DMS53 treated with DMSO at 0.1 percent for 48 hours (cell line): ENCODE measurements around the gene POR.

Experiments used
- DNase-seq: peaks from one replicate; lab custom pipeline; 2025; ENCODE audit not compliant: unreplicated experiment; lab: John Stamatoyannopoulos, UW

The POR gene

DNA sequence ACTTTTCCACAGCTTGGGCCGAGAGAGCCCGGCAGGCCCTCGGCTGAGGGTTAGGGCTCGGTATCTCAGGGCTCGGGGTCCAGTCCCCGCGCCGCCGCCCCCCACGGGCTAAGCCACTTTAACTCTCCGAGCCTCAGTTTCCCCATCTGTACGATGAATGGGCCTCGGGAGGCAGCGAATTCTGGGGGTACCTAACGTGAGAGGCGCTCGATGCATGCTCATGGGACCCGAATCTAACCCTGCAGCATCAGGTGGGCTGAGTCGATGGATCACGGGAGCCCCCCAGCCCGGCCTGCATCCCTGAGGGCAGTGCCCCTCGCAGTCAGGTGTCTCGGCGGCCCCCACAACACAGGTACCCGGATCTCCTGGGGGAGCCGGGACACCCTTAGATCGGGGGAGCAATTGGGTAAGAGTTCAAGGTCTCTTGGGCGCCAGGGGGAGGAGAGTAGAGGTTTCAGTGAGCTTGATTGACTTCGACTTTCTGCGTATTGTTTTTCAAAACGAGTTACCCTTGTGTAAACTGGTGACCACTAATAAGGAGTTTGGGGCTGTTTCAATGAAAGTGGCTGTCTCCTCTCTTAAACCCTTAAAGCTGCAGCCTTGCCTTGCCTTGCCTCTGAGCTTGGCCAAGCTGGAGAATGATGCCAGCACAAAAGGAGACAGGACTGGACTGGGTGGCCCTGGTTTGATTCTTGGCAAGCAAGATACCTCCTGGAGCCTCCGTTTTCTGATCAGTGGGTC, 631 bp downstream of the POR start:
- DNase-seq, result no peak

DNA sequence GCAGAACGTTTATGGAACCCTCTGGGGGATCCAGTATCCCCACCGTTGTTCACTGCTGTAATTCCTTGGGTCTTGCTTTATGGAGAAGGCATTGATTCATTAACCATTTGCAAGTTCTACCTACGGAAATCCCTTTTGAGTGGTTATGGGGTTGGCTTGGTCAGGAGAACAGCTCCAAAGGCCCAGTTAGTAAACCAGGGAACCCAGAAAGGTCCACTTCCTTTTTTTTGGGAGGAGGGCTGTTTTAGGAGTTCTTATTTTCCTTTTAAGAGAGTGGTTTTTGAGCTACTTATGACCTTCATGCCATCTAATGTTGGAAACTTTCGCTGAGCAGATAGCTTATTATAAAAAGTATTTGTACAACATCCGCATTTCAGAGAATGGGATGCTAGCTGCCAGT, 1.3 kb downstream of the POR start:
- no peak for DNase-seq

DNA sequence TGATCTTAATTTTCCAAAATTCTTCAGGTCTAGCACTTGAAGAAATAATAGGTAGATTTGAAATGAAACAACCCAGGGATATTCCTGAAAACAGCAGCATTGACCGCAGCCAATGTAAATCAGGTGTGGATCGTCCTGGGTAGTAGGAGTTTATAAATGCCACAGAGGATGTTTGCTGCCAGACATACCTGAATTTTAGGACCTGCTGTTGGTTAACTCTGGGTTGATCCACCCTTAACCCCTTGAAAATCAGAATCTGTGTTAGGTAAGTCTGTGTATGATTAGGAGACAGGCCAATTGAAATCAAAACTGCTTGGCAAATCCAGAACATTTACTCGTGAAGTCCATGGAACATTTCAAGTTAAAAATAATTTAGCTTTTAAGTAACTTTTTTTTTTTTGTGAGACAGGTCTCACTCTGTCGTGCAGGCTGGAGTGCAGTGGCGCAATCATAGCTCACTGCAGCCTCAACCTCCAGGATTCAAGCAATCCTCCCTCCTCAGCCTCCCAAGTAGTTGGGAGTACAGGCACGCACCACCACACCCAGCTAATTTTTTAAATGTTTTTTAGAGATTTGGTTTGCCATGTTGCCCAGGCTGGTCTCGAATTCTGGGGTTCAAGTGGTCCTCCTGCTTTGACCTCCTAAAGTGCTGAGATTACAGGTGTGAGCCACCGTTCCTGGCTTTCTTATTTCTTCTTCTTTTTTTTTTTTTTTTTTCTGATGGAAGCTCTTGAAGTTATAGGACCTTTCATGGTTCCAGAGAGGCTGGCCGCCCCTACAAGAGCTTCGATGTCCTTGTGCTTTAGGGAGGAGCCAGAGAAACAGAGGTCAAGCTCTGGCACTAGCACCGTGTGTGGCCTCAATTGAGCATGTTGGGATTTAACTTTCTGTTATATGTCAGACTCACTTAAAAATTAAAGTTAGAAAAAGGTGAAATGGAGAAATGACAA, 2.0 kb downstream of the POR start:
- DNase-seq, result no peak

DNA sequence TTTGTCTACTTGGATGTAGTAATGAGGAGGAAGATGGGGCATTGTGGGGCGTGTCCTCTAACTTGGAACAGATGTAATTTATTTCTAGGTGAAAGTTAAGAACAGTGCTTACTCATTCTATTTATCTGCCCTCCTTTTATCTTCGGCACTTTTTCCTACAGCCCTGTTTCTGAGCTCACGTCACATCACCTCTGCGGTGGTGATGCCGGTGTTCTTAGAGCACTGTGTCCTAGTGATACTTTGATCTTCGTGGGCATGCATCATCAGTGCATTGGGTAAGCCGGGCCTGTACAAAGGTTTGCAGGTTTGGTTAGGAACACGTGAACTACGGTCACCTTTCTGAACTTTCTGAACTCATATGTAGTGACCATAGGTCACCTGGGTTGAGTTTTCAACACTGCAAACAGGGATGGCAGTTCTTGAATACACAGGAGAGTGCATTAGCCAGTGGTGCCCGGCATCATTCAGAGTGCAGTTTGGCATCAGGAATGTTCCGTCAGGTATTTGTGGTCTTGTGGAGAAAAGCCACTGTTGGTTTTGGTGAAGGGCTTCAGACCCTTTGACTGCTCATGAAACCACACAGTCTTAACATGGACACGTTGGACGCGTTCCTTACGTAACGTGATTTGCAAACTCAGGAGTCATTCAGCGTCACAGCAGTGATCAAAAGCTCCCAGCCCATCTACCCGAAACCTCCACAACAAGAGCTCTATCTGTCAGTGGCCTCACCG, 5.6 kb downstream of the POR start:
- no peak for DNase-seq

DNA sequence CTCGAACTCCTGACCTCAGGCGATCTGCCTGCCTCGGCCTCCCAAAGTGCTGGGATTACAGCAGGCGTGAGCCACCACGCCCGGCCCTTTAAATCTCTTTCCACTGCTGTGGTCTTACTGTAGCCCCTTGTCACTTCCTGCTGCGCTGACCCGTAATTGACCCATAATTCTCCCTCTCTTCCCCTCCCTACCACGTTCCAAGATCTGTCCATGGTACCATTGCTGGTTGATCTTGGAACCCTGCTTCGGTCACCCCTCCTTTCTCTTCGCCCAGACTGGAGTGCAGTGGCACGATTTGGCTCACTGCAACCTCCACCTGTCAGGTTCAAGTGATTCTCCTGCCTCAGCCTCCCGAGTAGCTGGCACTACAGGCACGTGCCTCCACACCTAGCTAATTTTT, 6.5 kb downstream of the POR start:
- DNase-seq, result no peak

DNA sequence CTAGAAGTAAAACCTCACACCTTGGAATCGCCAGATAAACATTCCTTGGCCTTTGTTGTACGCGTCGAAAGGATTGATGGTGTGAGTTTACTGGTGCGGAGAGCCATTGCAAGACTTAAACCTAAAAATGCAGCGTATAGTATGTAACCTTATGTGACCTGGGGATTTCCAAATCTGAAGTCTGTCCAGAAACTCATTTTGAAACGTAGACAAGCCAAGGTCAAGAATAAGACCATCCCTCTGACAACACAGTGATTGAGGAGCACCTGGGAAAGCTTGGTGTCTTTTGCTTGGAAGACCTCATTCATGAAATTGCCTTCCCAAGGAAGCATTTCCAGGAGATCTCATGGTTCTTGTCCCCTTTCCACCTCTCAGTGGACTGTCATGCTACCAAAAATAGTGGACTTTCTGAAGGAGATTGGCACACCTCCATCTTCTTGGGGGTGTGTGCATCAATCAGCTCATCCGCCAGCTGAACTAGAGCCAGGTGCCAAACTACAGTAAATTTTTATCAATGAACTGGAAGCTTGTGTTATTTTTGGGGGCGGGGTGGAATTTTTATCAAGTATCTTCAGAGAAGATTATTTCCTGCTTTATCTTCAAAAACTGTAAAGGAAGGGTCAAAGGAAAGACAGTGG, 8.1 kb downstream of the POR start:
- DNase-seq, result no peak

DNA sequence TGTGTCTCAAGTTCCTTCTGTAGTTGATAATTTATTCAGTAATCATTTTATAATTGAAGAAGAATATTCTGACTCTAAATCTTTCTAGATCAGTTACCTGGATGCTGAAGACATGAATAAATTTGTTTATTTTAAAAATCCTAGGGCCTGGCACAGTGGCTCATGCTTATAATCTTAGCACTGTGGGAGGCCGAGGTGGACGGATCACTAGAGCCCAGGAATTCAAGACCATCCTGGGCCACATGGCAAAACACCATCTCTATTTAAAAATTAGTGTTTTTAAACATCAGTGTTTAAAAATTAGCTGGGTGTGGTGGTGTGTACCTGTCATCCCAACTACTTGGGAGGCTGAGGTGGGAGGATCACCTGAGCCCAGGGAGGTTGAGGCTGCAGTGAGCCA, 9.3 kb downstream of the POR start:
- no peak for DNase-seq

DNA sequence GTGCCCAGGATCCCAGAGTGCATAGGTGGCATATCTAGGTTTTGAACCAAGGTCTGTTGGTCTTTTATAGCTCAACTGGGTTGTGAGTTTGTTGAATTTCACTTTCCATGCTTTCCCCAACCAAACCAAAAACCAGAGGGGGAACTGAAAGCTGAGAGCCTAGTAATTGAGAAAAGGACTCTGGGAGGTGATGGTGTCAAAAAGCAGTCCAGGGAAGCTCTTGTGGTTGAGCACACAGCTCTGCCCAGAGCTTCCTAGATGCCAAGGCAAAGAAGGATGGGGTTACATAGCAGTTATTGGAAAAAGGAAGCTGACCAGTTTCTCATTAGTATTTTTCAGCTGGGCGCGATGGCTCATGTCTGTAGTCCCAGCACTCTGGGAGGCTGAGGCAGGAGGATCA, 9.9 kb downstream of the POR start:
- no peak for DNase-seq

DNA sequence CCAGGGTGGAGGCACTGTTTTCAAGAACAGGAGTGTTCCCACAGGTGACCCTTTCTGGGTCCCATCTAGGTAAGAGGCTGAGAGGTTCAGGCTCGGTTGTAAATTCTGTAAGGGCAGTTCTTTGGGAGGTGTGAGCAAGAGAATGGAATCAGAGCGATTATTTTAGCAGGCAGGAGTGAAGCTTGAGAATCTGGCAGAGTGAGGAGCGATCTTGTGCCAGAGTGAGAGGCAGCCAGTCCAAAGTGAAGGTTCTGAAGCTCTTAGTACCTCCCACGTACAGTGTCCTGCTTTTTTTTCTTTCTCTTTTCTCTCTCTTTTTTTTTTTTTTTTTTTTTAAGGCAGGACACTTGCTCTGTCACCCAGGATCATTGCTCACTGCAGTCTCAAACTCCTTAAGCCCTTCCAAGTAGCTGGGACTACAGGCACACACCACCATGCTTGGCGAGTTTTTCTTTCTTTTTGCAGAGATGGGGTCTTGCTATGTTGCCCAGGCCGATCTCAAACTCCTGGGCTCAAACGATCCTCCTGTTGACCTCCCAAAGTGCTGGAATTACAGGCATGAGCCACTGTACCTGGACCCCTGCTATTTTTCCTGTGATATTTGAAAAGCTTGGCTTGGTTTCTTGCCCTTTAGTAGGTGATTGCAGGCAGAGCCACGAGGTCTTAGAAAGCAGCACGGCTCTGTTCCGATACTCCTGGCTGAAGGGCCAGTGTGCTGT, 10.9 kb downstream of the POR start:
- no peak for DNase-seq

DNA sequence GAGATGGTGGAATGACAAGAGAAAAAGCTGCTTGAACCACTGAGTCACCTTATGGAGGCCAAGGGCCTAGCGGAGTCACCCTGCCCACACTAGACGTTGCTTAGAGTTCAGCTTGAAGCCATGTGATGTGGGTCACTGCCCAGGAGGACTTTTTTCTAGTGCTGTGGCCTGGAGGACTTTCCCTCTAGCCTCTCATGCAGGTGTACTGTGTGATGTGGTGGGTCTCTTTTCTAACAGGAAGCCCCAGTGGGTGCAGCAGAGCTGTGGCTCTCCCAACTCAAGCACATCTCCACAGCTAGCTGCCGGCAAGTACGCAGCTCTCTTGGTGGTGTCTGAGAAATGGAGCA, 13.6 kb downstream of the POR start:
- DNase-seq, result no peak

DNA sequence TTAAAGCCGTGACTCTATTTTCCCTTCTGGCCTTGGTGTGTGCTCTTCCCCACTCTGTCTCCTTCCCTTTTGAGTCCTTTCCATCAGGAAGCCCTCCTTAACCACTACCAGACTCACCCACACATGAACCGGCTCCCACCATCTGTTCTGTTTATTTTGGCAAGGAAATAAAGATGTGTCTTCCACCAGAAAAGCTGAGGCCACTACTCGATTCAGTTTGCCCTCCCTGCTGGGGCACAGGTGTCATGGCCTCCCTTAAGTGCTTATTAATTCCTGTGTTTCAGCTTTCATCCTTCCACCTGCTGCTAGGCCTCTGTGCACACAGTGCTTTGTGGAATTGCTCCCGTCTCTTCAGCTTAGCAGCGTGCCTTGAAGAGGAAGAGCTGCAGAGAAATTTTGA, 16.7 kb downstream of the POR start:
- DNase-seq, result peak; percentile 98

DNA sequence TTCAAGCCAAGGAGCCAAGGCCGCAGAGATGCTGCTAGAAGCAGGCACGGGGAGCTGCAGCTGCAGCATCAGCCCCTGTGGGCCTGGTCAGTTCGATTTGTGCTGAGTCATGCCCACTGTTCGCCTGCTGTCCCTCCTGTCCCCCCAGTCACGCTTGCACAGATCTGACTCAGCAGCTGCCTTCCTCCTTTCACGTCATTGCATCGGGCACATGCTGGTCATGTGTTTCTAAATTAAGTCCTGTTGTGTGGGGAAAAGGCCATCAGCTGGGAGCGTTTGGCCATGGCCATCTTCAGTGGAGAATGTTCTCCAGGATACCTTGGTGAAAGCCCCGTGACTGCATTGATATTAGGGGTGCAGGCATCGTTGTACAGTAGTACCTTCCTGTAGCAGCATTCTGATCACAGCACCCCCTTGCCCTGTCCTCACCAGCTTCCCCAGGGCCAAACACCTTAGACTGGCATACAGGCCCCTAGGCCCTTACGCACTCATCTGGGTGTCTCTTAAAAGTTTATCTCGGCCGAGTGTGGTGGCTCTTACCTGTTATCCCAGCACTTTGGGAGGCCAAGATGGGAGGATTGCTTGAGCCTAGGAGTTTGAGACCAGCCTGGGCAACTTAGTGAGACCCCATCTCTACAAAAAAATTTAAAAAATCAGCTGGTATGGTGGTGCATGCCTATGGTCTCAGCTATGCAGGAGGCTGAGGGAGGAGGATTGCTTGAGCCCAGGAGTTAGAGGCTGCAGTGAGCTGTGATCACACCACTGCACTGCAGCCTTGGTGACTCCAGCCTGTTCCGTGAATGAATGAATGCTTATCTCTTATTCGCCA, 23.2 kb downstream of the POR start:
- DNase-seq, result no peak

DNA sequence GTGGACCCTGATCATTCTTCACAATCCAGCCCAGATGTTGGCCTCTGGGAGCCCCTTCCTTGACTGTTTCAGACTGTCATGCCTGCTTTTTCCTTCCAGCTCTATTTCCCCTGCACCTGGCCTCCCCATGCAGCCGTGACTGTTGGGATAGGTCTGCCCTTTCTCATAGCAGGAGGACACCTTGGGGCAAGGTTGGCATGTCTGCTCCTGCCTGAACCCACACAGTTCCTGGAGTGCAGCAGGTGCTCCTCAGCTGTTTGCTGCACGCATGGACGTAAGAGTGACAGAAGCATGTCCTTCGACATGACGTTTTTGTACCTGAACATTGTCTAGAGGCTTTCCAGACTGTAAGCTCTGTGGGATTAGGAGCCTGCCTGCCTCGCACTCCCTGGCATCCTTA, 24.0 kb downstream of the POR start:
- DNase-seq, result no peak

DNA sequence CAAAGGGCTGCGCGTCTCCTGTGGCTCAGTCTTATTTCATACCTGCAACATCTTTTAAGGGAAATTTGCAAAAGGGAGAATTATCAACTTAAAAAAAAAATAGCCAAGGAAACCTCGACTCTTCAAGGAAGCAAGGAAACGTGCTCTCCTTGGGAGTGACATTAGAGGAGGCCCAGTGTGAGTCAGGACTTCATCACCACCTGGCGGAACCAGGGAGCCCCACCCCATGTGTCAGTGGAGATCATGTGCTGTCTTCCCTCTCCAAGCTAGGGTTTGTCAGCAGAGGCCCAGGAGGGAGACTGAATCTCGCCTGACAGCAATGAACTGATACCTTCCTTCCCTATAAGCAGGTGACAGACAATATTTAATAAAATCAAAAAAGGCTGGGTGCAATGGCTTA, 28.9 kb downstream of the POR start:
- DNase-seq, result no peak

DNA sequence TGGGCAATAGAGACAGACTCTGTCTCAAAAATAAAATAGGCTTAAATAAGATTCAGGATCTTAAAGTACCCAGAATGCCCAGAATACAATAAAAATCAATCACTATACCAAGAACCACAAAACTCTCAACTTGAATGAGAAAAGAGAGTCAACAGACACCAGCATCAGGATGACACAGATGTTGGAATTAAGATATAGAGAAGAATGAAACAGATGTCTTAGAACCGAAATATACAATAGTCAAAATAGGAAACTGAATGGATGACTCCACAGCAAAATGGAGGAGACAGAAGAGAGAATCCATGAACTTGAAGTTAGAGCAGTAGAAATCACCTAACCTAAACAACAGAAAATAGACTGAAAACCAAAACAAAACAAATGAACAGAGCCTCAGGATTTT, 29.6 kb downstream of the POR start:
- no peak for DNase-seq

DNA sequence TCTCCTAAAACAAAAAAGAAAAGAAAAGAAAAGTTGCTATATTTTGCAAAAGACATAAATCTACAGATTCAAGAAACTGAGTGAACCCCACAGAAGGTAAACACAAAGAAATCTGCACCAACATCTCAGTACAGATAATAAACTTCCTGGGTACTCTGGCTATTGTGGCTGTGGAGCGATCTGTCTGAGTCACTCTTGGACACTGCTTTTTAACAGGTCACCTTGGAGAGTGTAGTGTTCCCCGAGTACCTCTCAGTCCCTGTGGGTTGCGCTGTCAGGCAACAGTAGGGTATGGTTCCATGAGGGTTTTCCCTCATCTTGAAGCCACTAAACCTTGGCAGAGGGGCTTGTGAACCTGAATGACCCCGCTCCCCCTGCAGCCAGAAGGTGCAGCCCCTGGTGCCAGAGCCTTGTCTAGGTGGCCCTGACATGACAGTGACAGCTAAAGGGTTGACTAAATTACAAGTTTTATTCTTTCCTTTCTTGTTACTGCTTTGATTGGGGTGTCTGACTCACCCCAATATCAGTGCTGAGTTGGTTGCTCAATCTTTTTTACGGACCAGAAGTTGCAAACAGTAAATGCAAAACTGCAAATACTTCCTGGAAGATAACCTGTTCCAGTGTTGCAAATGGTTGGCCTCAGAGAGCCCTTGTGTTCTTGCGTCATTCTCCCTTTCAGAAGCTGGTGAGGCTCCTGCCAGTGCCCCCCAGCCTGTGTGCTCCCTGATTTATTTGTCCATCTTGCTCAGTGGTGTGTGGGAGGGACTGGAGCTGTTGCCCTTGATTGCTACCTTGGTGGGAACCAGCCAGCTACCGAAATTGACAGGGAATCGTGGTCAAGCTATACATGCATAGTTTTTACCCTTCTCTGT, 30.6 kb downstream of the POR start:
- DNase-seq, result no peak

DNA sequence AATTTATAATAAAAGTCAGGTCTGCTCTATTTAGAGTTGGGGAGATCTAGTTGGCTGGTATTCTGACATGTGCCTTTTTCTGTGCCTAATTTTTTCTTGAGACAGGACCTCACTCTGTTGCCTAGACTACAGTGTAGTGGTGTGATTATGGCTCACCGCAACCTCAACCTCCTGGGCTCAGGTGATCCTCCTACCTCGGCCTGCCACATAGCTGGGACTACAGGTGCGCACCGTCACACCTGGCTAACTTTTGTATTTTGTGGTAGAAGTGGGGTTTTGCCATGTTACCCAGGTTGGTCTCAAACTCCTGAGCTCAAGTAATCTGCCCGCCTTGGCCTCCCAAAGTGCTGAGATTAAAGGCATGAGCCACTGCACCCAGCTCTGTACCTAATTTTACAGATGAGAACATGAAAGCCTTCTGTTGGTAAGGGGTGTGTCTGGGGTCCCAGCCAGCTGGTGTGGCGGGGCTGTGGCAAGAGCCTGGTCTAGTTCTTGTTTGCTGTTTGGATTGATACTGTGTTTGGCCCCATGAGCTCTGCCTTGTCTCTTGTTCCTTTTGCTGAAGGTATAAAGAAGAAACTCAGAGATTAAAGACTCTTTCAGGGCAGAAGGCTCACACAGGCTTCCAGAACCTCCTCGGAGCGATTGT, 31.4 kb downstream of the POR start:
- DNase-seq, result no peak

DNA sequence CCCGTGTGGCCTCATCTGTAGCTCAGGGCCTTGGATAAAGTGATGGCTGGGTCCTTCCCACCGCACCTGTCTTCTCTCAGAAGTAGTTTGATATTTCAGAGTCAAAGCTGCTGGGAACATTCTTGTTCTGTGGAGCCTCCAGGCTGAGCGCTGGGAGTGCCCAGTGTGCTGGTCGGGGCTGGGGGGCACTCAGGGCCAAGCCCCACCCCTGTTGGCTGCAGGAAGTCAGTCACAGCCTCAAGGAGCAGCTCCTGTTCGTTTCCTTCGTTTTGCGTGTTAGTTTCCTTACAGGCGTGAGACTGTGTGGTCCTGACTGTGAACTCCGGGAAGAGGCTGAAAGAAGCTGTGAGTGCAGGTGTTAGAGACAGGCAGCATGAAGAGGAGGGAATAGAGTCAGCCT, 33.2 kb downstream of the POR start:
- no peak for DNase-seq
